Smooth muscle cell (in vitro differentiated cells): Measurements from ENCODE around the gene CRACDL. TPM values are rescaled to one million over a fixed set of nuclear protein-coding genes. Genes with fewer than 3 reads are reported as not detected.

ENCODE experiments used
- DNase-seq: peaks from one replicate; lab custom pipeline; 2025; ENCODE audit not compliant: unreplicated experiment; lab: John Stamatoyannopoulos, UW
- H2AFZ ChIP-seq: fragments of 200-600 bp; sonication (generic); 2 replicates; pipeline ENCODE4 v1.6.0; 2016; ENCODE audit warnings: antibody characterized with exemption, low read depth, mild to moderate bottlenecking
- H3F3A ChIP-seq: fragments of 200-600 bp; sonication (generic); 2 replicates; pipeline ENCODE4 v1.6.0; 2017; ENCODE audit warnings: antibody characterized with exemption, low read depth
- H3K27ac ChIP-seq: fragments of 200-600 bp; sonication (generic); 2 replicates; pipeline ENCODE4 v1.5.1; 2016; ENCODE audit warnings: low read depth, mild to moderate bottlenecking
- H3K27me3 ChIP-seq: fragments of 200-600 bp; sonication (generic); 2 replicates; pipeline ENCODE4 v1.6.1; 2016; ENCODE audit warnings: low read depth, mild to moderate bottlenecking
- H3K36me3 ChIP-seq: fragments of 200-600 bp; sonication (generic); 2 replicates; pipeline ENCODE4 v1.5.1; 2016; ENCODE audit warnings: low read depth
- H3K4me1 ChIP-seq: fragments of 200-600 bp; sonication (generic); 2 replicates; pipeline ENCODE4 v1.5.1; 2016; ENCODE audit warnings: low read depth
- H3K4me2 ChIP-seq: fragments of 200-600 bp; sonication (generic); 2 replicates; pipeline ENCODE4 v1.6.0; 2016; ENCODE audit warnings: mild to moderate bottlenecking
- H3K4me3 ChIP-seq: fragments of 200-600 bp; sonication (generic); 2 replicates; pipeline ENCODE4 v1.5.1; 2016; ENCODE audit warnings: mild to moderate bottlenecking
- H3K79me2 ChIP-seq: fragments of 200-600 bp; sonication (generic); 2 replicates; pipeline ENCODE4 v1.6.0; 2016; ENCODE audit warnings: low read depth, mild to moderate bottlenecking
- H3K9ac ChIP-seq: fragments of 200-600 bp; sonication (generic); 2 replicates; pipeline ENCODE4 v1.6.0; 2016; ENCODE audit warnings: low read depth
- H3K9me3 ChIP-seq: fragments of 200-600 bp; sonication (generic); replicated peaks from 2 replicates; pipeline ENCODE4 v1.5.1; 2016; ENCODE audit warnings: low read depth
- H4K20me1 ChIP-seq: fragments of 200-600 bp; sonication (generic); 2 replicates; pipeline ENCODE4 v1.6.0; 2016; ENCODE audit warnings: low read depth
- CTCF ChIP-seq: fragments of 200-600 bp; sonication (generic); IDR thresholded peaks from 2 replicates; pipeline ENCODE4 v1.5.1; 2017; ENCODE audit warnings: borderline replicate concordance, mild to moderate bottlenecking, antibody characterized with exemption; ENCODE audit not compliant: insufficient read depth, poor library complexity, severe bottlenecking
- WGBS: methylation state at CpG from one replicate; pipeline ENCODE4 v1.1.7; 2016; ENCODE audit warnings: low lambda C conversion rate; 5-methylcytosine and 5-hydroxymethylcytosine counted together
- polyA plus RNA-seq: library from polyadenylated mRNA; unstranded; fragments of >200 nt; fragmentation: Nextera tagmentation; extraction: Ambion mirVana; gene quantifications from 2 replicates; pipeline ENCODE4 v1.2.1, GENCODE V29; 2016
- total RNA-seq: library from RNA; depleted of rRNA; stranded (reverse); fragments of >200 nt; gene quantifications from 2 replicates; pipeline ENCODE4 v1.2.3, GENCODE V29; 2014

Gene CRACDL
- total and polyA plus RNA-seq, 2 experiments from 2014 or later: 0.72 to 2.2 TPM

- TF ChIP-seq CTCF: no peak
- Histone ChIP-seq H4K20me1 (no peaks in the 10 kb centered on the region), H3K4me2 (no peak overlapping the region), H3K36me3 (no peaks in the 10 kb centered on the region), H3K4me1 (no peaks in the 10 kb centered on the region), H3K9ac (no peak overlapping the region), H3K27me3 (no peaks in the 10 kb centered on the region), H3K79me2 (no peaks in the 10 kb centered on the region), H3K4me3 (no peak overlapping the region), H3F3A (no peaks in the 10 kb centered on the region), H3K9me3 (peaks cover 5% of the 10 kb centered on the region), H3K27ac (no peak overlapping the region), H2AFZ (no peak overlapping the region)
- no peak for DNase-seq
- WGBS: 97% methylated on average over 1 of the region's 1 CpG
Measured at GRCh38 chr2:98891591-98891990, 44.4 kb downstream of the CRACDL start.

DNA sequence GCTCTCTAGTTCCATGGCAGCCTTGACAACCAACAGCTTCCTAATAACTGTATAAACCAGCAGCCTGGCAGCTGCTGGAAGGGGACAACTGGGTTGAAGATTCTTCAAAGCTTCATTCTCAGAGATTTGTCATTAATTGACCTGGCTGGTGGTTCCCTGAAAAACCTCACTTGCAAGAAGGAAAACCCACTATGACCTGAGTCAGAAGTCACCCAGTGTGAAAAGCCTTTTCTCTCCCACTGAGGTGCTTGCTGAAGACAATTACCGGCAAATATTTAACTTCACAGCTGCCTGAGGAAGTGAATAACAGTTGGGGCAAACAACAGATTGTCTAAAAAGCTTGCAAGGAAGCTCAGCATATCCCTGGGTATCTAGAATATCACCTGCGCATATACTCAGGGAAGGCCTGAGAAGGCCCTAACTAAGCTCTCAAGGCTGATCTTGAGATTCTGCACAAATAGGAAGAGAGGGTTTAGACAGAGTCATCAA, 49.9 kb downstream of the CRACDL start:
- Histone ChIP-seq H3K27ac (no peak overlapping the region), H3K9ac (no peak overlapping the region), H3K36me3 (no peaks in the 10 kb centered on the region), H3K4me3 (no peak overlapping the region), H4K20me1 (no peaks in the 10 kb centered on the region), H3K4me1 (no peaks in the 10 kb centered on the region), H2AFZ (no peak overlapping the region), H3F3A (no peaks in the 10 kb centered on the region), H3K79me2 (no peaks in the 10 kb centered on the region), H3K9me3 (peaks cover 8% of the 10 kb centered on the region), H3K27me3 (no peaks in the 10 kb centered on the region), H3K4me2 (no peak overlapping the region)
- no peak for DNase-seq
- TF ChIP-seq CTCF: no peak
- 86% methylated on average over 2 of the region's 2 CpGs for WGBS

DNA sequence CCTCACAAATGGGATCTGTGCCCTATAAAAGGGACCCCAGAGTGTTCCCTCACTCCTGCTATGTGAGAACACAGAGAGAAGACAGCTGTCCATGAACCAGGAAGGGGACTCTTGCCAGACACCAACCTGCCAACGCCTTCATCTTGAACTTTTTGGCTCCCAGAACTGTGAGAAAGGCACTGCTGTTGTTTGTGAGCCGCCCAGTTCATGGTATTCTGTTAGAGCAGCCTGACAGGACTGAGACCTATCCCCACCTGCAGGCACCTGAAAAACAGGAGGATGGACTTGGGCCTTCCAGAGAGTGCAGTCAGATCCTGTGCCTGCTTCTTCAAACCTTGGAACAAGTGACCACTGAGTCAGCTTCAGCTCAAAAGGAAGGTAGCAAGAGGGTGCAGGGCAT, 51.4 kb downstream of the CRACDL start:
- H3K4me2 ChIP-seq: no peak overlapping the region
- DNase-seq: no peak
- H3K9me3 ChIP-seq: peaks cover 8% of the 10 kb centered on the region
- 81% methylated on average over 2 of the region's 2 CpGs for WGBS
- no peak overlapping the region for H2AFZ ChIP-seq
- no peaks in the 10 kb centered on the region for H3F3A ChIP-seq
- H3K27ac ChIP-seq: no peak overlapping the region
- no peaks in the 10 kb centered on the region for H3K4me1 ChIP-seq
- H3K79me2 ChIP-seq: no peaks in the 10 kb centered on the region
- no peaks in the 10 kb centered on the region for H4K20me1 ChIP-seq
- H3K9ac ChIP-seq: no peak overlapping the region
- H3K36me3 ChIP-seq: no peaks in the 10 kb centered on the region
- no peaks in the 10 kb centered on the region for H3K27me3 ChIP-seq
- H3K4me3 ChIP-seq: no peak overlapping the region
- no peak for TF ChIP-seq CTCF

DNA sequence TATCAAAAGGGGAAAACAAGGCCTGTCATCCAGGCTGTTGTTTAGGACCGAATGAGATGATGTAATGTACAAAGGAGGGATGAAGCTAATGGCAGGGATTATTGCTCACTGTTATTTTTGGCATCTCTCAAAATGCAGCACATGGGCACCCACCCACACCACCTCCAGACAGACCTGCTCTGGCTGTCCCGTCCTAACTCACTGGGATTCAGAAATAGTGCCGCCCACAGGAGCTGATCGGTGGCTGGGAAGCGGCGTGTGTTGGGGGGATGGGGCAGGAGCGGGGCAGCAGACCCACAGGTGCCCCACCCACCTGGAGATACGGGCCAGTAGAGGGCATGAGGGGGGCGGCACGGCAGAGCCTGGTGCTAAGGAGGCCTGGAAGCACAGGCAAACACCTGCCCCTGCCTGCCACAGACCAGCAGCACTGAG, 52.2 kb downstream of the CRACDL start:
- Histone ChIP-seq H3K4me1 (no peaks in the 10 kb centered on the region), H3K27me3 (no peaks in the 10 kb centered on the region), H3K4me3 (no peak overlapping the region), H3K27ac (no peak overlapping the region), H3F3A (no peaks in the 10 kb centered on the region), H3K79me2 (no peaks in the 10 kb centered on the region), H2AFZ (no peak overlapping the region), H3K9me3 (peaks cover 8% of the 10 kb centered on the region), H4K20me1 (no peaks in the 10 kb centered on the region), H3K9ac (no peak overlapping the region), H3K36me3 (no peaks in the 10 kb centered on the region), H3K4me2 (no peak overlapping the region)
- no peak for DNase-seq
- 80% methylated on average over 10 of the region's 10 CpGs for WGBS
- TF ChIP-seq CTCF: no peak
